ENCODE data around the gene PRLHR.

PRLHR gene

DNA sequence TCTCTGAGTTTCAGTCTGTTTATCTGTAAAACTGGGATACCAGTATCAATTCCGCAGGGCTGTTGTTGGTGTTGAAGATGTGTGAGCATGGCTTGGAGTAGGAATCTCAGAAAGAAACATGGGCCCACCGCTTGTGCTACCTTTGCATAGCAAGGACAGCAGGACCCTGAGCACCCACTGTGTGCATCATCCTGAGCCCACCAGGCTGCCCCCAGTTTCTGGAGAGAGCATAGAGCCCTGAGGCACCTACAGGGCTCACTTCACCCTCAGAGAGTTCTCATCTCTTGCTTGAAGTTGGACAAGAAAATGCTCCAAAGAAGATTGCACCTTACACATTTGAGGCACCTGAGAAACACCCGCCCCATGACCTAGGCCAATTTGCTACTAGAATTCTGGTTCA, 12.9 kb downstream of the PRLHR start:
- TF ChIP-seq, protein P1, sequence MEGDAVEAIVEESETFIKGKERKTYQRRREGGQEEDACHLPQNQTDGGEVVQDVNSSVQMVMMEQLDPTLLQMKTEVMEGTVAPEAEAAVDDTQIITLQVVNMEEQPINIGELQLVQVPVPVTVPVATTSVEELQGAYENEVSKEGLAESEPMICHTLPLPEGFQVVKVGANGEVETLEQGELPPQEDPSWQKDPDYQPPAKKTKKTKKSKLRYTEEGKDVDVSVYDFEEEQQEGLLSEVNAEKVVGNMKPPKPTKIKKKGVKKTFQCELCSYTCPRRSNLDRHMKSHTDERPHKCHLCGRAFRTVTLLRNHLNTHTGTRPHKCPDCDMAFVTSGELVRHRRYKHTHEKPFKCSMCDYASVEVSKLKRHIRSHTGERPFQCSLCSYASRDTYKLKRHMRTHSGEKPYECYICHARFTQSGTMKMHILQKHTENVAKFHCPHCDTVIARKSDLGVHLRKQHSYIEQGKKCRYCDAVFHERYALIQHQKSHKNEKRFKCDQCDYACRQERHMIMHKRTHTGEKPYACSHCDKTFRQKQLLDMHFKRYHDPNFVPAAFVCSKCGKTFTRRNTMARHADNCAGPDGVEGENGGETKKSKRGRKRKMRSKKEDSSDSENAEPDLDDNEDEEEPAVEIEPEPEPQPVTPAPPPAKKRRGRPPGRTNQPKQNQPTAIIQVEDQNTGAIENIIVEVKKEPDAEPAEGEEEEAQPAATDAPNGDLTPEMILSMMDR (conservative IDR thresholded peaks at IDR 0.05; ENCODE audit: low read length), result no peak
- no peak for DNase-seq (ENCODE audit: low read depth)
- H3K4me3 ChIP-seq (ENCODE audit: low read length), result no peak overlapping the region

DNA sequence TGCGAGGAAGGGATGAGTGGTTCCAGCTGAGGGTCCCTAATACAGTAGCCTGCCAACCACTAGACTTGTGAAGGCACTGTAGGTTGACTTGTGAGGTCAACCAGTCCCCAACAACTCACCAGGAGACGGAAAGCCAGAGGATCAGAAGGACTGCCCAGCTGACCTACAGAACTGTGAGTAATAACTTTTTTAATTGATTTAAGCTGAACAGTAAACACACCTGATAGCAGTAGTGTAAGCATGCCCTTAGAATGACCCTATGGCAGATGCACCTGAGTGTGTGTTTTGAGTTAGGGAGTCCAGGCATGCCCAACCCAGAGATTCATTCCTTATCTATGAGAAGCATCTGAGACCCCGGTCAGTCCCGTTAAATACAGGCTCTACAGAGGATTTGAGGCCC, 14.1 kb downstream of the PRLHR start:
- H3K4me3 ChIP-seq (ENCODE audit: low read length), result no peak overlapping the region
- TF ChIP-seq, protein P1 (conservative IDR thresholded peaks at IDR 0.05; ENCODE audit: low read length), result no peak
- no peak for DNase-seq (ENCODE audit: low read depth)

DNA sequence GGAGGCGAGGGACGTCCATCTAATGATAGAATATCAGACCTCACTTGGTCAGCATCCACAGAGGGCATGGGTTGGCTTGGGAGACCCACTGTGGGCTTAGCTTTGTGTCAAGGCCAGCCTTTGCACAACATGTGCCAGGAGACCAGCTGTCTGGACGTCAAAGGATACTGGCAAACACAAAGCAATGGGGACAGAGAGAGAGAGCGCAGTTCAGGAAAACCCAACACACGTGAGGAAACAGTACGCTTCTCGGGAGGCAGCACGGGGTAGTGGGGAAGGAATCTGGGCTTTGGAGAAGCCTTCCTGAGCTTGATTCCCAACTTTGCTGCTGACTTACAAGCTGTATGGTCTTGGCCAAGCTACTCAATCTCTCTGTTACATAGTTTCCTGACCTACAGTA, 14.7 kb downstream of the PRLHR start:
- TF ChIP-seq, protein P1 (conservative IDR thresholded peaks at IDR 0.05; ENCODE audit: low read length), result no peak
- no peak for DNase-seq (ENCODE audit: low read depth)
- H3K4me3 ChIP-seq (ENCODE audit: low read length), result no peak overlapping the region

DNA sequence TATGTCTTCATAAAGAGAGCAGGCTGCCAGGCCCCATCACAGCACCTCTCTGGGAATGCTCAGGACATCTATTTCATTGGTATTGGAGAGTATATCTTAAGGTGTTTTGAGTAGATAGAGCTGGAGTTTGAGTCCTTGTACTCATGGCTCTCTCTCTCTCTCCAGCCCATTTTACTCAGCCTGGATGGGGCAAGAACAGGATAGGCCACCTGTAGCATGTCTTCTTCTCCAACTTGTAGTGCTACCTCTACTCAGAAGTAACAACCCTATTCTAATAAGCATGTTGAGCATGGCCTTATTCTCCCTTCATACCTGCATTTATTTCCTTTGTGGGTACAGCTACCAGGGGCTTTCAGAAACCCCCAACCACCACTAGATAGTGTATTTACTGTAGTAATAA, 21.9 kb downstream of the PRLHR start:
- H3K4me3 ChIP-seq (ENCODE audit: low read length), result no peak overlapping the region
- TF ChIP-seq, protein P1 (conservative IDR thresholded peaks at IDR 0.05; ENCODE audit: low read length), result no peak
- DNase-seq (ENCODE audit: low read depth), result no peak

DNA sequence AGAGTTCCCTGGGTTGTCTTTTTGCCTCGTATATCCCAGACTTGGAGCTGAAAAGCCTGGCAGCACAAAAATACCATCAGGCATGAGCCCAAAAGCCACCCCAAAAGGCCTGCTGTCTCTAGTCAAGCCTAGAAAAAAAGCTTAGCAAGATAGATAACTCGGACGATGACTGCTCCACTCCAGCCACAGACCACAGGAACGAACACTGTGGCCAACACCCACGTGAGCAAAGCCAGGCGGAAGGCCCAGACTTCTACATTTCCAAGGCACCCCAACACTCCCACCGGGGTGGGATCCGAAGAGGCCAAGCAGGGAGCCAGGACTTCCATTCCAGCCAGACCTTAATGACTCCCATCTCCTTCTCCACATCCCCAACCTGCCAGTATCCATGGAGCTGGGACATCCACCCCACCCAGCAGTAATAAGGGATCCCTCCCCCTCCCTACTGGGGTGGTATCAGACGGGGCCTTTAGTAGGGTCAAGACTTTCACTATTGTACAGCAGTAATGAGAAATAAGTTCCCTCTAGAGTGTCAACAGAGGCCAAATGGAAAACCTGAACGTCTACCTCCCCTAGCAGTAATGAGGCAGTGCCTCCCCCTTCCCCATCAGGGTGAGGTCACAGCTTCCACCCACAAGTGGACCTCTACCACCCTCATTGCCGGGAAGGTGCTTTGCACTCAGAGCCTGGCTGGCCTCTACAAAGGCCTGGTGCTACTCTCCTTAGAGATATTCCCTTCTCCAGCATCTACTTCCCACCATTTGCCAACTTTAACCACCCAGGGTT, 23.0 kb downstream of the PRLHR start:
- no peak overlapping the region for H3K4me3 ChIP-seq (ENCODE audit: low read length)
- TF ChIP-seq, protein P1 (conservative IDR thresholded peaks at IDR 0.05; ENCODE audit: low read length), result no peak
- no peak for DNase-seq (ENCODE audit: low read depth)

DNA sequence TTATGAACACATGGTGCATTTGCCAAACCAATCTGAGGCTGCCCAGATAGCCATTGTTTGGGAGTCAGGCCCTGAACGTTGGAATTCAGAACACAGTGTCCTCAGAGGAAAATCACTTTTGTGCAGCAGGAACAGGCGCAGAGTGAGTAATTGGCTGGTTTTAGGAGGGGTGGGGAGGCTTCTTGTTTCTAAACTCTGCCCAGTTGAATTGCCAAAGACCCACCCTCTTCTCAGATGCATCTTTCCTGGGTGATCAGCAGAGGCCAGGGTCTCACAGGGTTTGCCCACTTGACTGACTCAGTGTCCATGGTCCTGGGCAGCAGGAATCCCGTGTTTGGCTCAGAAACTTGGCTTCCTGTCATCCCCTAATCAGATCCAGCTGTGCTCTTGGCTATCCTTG, 24.3 kb downstream of the PRLHR start:
- DNase-seq (ENCODE audit: low read depth), result peak; percentile 58
- no peak overlapping the region for H3K4me3 ChIP-seq (ENCODE audit: low read length)
- TF ChIP-seq, protein P1 (conservative IDR thresholded peaks at IDR 0.05; ENCODE audit: low read length), result no peak

DNA sequence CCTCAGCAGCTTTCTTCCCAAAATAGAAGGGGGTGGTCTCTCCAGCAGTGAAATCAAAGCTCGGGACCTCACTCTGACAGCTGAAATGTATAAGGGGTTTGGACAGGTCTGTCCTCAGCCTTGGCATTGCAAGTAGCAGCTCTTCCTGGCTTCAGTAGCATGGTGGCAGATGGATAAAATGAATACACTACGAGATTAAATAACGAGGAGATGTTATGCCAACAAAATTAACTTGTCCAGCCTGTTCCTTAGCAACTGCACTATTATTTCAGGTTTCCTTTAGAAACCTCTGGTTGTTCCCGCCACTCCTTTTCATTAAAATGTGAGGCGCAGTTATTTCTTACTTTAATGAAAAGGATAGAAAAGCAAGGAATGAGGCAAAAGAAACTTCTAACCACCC, 24.9 kb downstream of the PRLHR start:
- no peak overlapping the region for H3K4me3 ChIP-seq (ENCODE audit: low read length)
- no peak for DNase-seq (ENCODE audit: low read depth)
- TF ChIP-seq, protein P1 (conservative IDR thresholded peaks at IDR 0.05; ENCODE audit: low read length), result no peak
